HCT116 (cell line): Measurements from ENCODE around the gene DNMT1. TPM values are rescaled to one million over a fixed set of nuclear protein-coding genes. Genes with fewer than 3 reads are reported as not detected.

Experiments used
- ATAC-seq: fragments of 200-7000 bp; cut with Tn5 transposase; 2 replicates; pipeline ENCODE4 v1.9.1; 2020; ENCODE audit warnings: mild to moderate bottlenecking, moderate library complexity
- BruUV-seq: library from RNA; stranded (reverse); fragments of 400-500 nt; replicated peaks from 2 replicates; lab custom pipeline; 2021; lab: Mats Ljungman, UMichigan
- CTCF ChIA-PET: fragments of 300-600 bp; sonication (Branson Sonifier 250); formaldehyde crosslinking; loops from one replicate; lab custom pipeline; 2021; ENCODE audit warnings: antibody characterized with exemption; lab: Charles Lee
- POLR2A ChIA-PET: fragments of 300-600, 350-600 bp; sonication (Branson Sonifier 250); formaldehyde crosslinking; loops from one replicate; lab custom pipeline; 2021; ENCODE audit warnings: antibody characterized with exemption; lab: Charles Lee
- RAD21 ChIA-PET, 2 experiments: fragments of 300-600 bp; sonication (Branson Sonifier 250); formaldehyde crosslinking; loops; one replicate each; lab custom pipeline; 2023; ENCODE audit warnings: low total read pairs in 2 of 2; ENCODE audit not compliant: uncharacterized antibody in 2 of 2, unreplicated experiment in 2 of 2, low non-redundant PET in 1 of 2; lab: Charles Lee
- DNase-seq: peaks from one replicate; pipeline ENCODE4 v3.0.0-alpha.2; 2010; ENCODE audit warnings: low read depth, low spot score
- H2AFZ ChIP-seq: fragments of 200-600 bp; shearing (Covaris generic), sonication (generic); 2 replicates; pipeline ENCODE4 v1.6.1; 2017; ENCODE audit warnings: low read depth, mixed run types, mixed read lengths, antibody characterized with exemption, low read length; ENCODE audit not compliant: poor library complexity, severe bottlenecking
- H3K27ac ChIP-seq: 2 replicates; pipeline ENCODE4 v1.5.1; 2012; ENCODE audit warnings: low read depth, low read length
- H3K27me3 ChIP-seq: fragments of 200-600 bp; sonication (generic); 2 replicates; pipeline ENCODE4 v1.6.1; 2016; ENCODE audit warnings: mixed run types, low read length, mixed read lengths; ENCODE audit not compliant: insufficient read depth
- H3K36me3 ChIP-seq, 2 experiments: fragments of 200-500 bp in 1 of 2; fragments of 200-600 bp in 1 of 2; sonication (Bioruptor generic) in 1 of 2; sonication (generic) in 1 of 2; 2 replicates each; pipeline versions ENCODE4 v1.5.1 to v1.6.1; 2014 to 2016; ENCODE audit warnings: low read length in 2 of 2, inconsistent platforms in 1 of 2, mixed read lengths in 1 of 2, mixed run types in 1 of 2; ENCODE audit not compliant: insufficient read depth in 2 of 2, control insufficient read depth in 1 of 2
- H3K4me1 ChIP-seq, 2 experiments: fragments of 200-600 bp in 1 of 2; sonication (generic) in 1 of 2; 2 replicates each; pipeline versions ENCODE4 v1.5.1 to v1.6.1; 2012 to 2017; ENCODE audit warnings: low read length in 2 of 2, inconsistent platforms in 1 of 2, mild to moderate bottlenecking in 1 of 2, mixed read lengths in 1 of 2, mixed run types in 1 of 2, moderate library complexity in 1 of 2; ENCODE audit not compliant: insufficient read depth in 2 of 2, control insufficient read depth in 1 of 2
- H3K4me2 ChIP-seq: fragments of 200-600 bp; sonication (generic); 2 replicates; pipeline ENCODE4 v1.6.1; 2017; ENCODE audit warnings: mixed run types, low read length, mixed read lengths
- H3K4me3 ChIP-seq, 2 experiments: fragments of 200-600 bp in 1 of 2; sonication (generic) in 1 of 2; replicated peaks in 1 of 2; 2 replicates each; pipeline ENCODE4 v1.5.1; 2011 to 2016; ENCODE audit warnings: low read length in 2 of 2, control low read depth in 1 of 2, low read depth in 1 of 2, mild to moderate bottlenecking in 1 of 2, mixed read lengths in 1 of 2, mixed run types in 1 of 2
- H3K79me2 ChIP-seq: fragments of 200-600 bp; sonication (generic); 2 replicates; pipeline ENCODE4 v1.6.1; 2017; ENCODE audit warnings: mild to moderate bottlenecking, mixed run types, low read length, moderate library complexity, mixed read lengths; ENCODE audit not compliant: insufficient read depth
- H3K9ac ChIP-seq: fragments of 200-600 bp; sonication (generic); 2 replicates; pipeline ENCODE4 v1.6.1; 2016; ENCODE audit warnings: low read length, mixed read lengths
- H3K9me2 ChIP-seq: fragments of 200-600 bp; sonication (generic), shearing (Covaris generic); 2 replicates; pipeline ENCODE4 v1.6.1; 2017; ENCODE audit warnings: mixed run types, mild to moderate bottlenecking, moderate library complexity; ENCODE audit not compliant: insufficient read depth
- H3K9me3 ChIP-seq, 2 experiments: fragments of 200-500 bp in 1 of 2; fragments of 200-600 bp in 1 of 2; sonication (Bioruptor generic) in 1 of 2; sonication (generic) in 1 of 2; 2 replicates each; pipeline ENCODE4 v1.6.1; 2014 to 2017; ENCODE audit warnings: low read length in 2 of 2, mixed read lengths in 2 of 2, inconsistent platforms in 1 of 2, low read depth in 1 of 2, mild to moderate bottlenecking in 1 of 2, mixed run types in 1 of 2, moderate library complexity in 1 of 2; ENCODE audit not compliant: control insufficient read depth in 1 of 2, insufficient read depth in 1 of 2
- H4K20me1 ChIP-seq: fragments of 200-600 bp; sonication (generic), shearing (Covaris generic); 2 replicates; pipeline ENCODE4 v1.6.1; 2017; ENCODE audit warnings: mixed run types, mild to moderate bottlenecking, moderate library complexity; ENCODE audit not compliant: insufficient read depth
- CTCF ChIP-seq, 3 experiments: fragments of 200-600 bp in 1 of 3; sonication (generic) in 1 of 3; IDR thresholded peaks in 2 of 3; conservative IDR thresholded peaks in 1 of 3; 2 replicates each; pipeline ENCODE4 v1.5.1; 2012 to 2017; ENCODE audit warnings: low read depth in 2 of 3, low read length in 2 of 3, antibody characterized with exemption in 1 of 3, borderline replicate concordance in 1 of 3, control low read depth in 1 of 3, mild to moderate bottlenecking in 1 of 3, mixed read lengths in 1 of 3, mixed run types in 1 of 3, moderate library complexity in 1 of 3; ENCODE audit not compliant: insufficient read depth in 1 of 3
- EGR1 ChIP-seq: IDR thresholded peaks from 2 replicates; pipeline ENCODE4 v1.6.1; 2012; ENCODE audit warnings: low read depth
- intact Hi-C: fragments of 100-400 bp; cut with micrococcal nuclease; formaldehyde crosslinking; loops from 2 replicates; pipeline ENCODE4 v1.10.0; 2022
- total RNA-seq: library from RNA; stranded (reverse); gene quantifications from one replicate; pipeline ENCODE4 v1.2.1, GENCODE V29; 2021; ENCODE audit not compliant: unreplicated experiment
- TF ChIP-seq, protein P1 (sequence below): IDR thresholded peaks from 2 replicates; pipeline ENCODE4 v1.6.1; 2012; ENCODE audit warnings: low read depth

Gene DNMT1
- total RNA-seq, 1 experiment from 2014 or later, result 235 TPM

DNA sequence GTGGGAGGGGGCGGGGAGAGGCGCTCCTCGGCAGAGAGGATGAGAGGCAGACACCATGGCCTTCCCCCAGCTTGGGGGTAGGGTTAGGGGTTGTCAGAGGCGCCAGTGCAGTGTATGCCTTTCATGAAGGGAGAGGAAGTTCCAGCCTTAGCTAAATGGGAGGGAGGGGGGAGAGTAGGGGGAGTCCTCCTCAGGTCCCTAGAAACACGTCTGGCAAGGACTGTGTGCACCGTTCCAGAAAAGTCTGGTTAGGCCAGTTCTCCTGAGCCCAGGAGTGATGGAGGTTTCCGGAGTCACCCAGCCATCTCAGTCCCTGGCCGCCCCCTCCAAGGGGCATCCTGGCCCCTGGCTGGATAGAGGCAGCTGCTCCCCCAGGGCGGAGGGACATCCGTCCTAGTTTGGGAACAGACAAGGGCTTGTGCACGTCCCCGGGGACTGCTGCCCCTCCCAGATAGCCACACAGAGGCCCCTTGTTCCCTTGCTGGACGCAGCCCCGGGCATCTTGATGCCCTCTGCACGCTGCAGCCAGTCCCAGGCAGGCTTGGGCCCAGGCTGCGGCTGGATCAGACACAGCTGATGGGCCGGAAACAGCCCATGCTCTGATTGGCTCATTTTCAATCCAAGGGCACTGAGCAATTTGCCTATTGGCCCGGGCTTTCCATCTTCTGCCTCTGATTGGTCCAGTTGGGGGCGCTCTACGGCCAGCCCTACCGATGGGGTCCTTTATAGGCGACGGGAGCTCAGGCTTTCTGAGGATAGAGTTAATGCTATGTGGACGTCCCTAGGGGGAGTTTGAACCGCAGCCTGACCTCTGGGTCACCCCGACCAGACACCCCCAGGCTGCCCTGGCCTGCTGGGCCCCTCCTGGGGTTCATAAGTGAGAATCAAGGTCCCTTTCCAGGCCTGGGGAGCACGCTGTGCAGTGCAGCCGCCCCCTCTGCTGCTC, 32.5 kb upstream of the DNMT1 start:
- H3K4me1 ChIP-seq, result peaks cover 4 to 23% of the 10 kb centered on the region in 2 experiments; a peak in 3 of 4 replicates
- intact Hi-C loops, result no loop called here
- H3K9me3 ChIP-seq, result no peaks in the 10 kb centered on the region
- no peaks in the 10 kb centered on the region for H3K9me2 ChIP-seq
- DNase-seq, result no peak
- TF ChIP-seq, protein P1, sequence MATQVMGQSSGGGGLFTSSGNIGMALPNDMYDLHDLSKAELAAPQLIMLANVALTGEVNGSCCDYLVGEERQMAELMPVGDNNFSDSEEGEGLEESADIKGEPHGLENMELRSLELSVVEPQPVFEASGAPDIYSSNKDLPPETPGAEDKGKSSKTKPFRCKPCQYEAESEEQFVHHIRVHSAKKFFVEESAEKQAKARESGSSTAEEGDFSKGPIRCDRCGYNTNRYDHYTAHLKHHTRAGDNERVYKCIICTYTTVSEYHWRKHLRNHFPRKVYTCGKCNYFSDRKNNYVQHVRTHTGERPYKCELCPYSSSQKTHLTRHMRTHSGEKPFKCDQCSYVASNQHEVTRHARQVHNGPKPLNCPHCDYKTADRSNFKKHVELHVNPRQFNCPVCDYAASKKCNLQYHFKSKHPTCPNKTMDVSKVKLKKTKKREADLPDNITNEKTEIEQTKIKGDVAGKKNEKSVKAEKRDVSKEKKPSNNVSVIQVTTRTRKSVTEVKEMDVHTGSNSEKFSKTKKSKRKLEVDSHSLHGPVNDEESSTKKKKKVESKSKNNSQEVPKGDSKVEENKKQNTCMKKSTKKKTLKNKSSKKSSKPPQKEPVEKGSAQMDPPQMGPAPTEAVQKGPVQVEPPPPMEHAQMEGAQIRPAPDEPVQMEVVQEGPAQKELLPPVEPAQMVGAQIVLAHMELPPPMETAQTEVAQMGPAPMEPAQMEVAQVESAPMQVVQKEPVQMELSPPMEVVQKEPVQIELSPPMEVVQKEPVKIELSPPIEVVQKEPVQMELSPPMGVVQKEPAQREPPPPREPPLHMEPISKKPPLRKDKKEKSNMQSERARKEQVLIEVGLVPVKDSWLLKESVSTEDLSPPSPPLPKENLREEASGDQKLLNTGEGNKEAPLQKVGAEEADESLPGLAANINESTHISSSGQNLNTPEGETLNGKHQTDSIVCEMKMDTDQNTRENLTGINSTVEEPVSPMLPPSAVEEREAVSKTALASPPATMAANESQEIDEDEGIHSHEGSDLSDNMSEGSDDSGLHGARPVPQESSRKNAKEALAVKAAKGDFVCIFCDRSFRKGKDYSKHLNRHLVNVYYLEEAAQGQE, result no peak
- TF ChIP-seq EGR1 (no peak), CTCF (IDR thresholded peaks at IDR 0.05 in 2 of 3, conservative IDR thresholded peaks at IDR 0.05 in 1 of 3; ENCODE audit: borderline replicate concordance in 1 of 3, insufficient read depth in 1 of 3, low read depth in 2 of 3, low read length in 2 of 3) (peak in 1 of 3 experiments; percentile 29; a peak in 2 of 6 replicates)
- TF ChIP-seq, all 23 proteins: peak for 1
- Histone ChIP-seq H3K79me2 (peaks cover 6% of the 10 kb centered on the region; the same call in 1 of the 2 replicates), H3K27ac (no peak overlapping the region), H2AFZ (no peak overlapping the region), H3K4me3 (no peak overlapping the region), H3K9ac (no peak overlapping the region), H3K36me3 (no peaks in the 10 kb centered on the region), H3K4me2 (no peak overlapping the region), H4K20me1 (no peaks in the 10 kb centered on the region), H3K27me3 (no peaks in the 10 kb centered on the region)
- ChIA-PET POLR2A (no interaction called here), RAD21 (interaction anchor here in 1 of 2 experiments (0.6 kb wide), 2 partner anchors 15 to 33 kb away, joined by 3 to 5 read pairs; partner anchors contain the start of gene DNMT1), CTCF (no interaction called here)
- no TSS peak for BruUV-seq
- no peak for ATAC-seq
